Mesothelial cell of epicardium (in vitro differentiated cells): Measurements from ENCODE around the gene S1PR5. TPM values are rescaled to one million over a fixed set of nuclear protein-coding genes. Genes with fewer than 3 reads are reported as not detected.

ENCODE experiments used
- DNase-seq, 2 experiments: peaks; one replicate each; pipeline ENCODE4 v3.0.0; 2021; ENCODE audit warnings: low spot score in 2 of 2; ENCODE audit not compliant: unreplicated experiment in 2 of 2
- H3K27ac Mint-ChIP-seq: 2 replicates; pipeline ENCODE4 v1.8.0; 2021; ENCODE audit warnings: mixed read lengths
- H3K27me3 Mint-ChIP-seq: 2 replicates; pipeline ENCODE4 v1.8.0; 2021; ENCODE audit warnings: low read depth, mixed read lengths
- H3K36me3 Mint-ChIP-seq: 2 replicates; pipeline ENCODE4 v1.8.0; 2021; ENCODE audit warnings: mixed read lengths
- H3K4me1 Mint-ChIP-seq: 2 replicates; pipeline ENCODE4 v1.8.0; 2021; ENCODE audit warnings: mixed read lengths
- H3K4me3 Mint-ChIP-seq: 2 replicates; pipeline ENCODE4 v1.8.0; 2021; ENCODE audit warnings: mild to moderate bottlenecking, moderate library complexity, mixed read lengths
- H3K9me3 Mint-ChIP-seq: 2 replicates; pipeline ENCODE4 v1.8.0; 2021; ENCODE audit warnings: mixed read lengths
- total RNA-seq: library from RNA; stranded (reverse); gene quantifications from 3 replicates; pipeline ENCODE4 v1.2.1, GENCODE V29; 2021
- TF ChIP-seq, protein P1 (sequence below): fragments of 200-600 bp; sonication (generic); IDR thresholded peaks from one replicate; pipeline ENCODE4 v1.5.0; 2021; ENCODE audit warnings: antibody characterized with exemption; ENCODE audit not compliant: unreplicated experiment

The S1PR5 gene
- total RNA-seq, 1 donor from 2014 or later, result 2.4 TPM

DNA sequence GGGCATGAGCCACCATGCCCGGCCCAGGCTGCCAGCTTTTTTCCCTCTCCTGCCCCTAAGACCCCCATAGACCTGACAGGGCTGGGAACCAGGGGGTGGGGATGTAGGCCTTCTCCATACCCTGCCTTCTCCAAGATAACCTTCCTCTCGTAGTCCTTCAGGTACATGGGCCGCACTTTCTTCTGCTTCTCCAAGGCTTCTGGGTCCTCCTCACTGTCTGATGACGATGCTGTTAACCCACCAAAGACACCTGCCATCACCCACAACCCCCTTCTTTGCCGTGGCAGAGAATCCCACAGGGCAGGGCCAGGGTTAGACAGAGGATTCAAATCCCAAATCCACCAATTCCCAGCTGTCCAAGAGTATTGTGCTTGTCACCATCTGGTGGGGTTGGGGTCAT, 45.4 kb upstream of the S1PR5 start:
- no peak overlapping the region for H3K4me3 Mint-ChIP-seq
- H3K27ac Mint-ChIP-seq, result no peak overlapping the region
- no peaks in the 10 kb centered on the region for H3K9me3 Mint-ChIP-seq
- peaks cover 24% of the 10 kb centered on the region for H3K4me1 Mint-ChIP-seq
- no peak for DNase-seq
- H3K27me3 Mint-ChIP-seq, result no peaks in the 10 kb centered on the region
- H3K36me3 Mint-ChIP-seq, result peaks cover 10% of the 10 kb centered on the region
- TF ChIP-seq, protein P1, sequence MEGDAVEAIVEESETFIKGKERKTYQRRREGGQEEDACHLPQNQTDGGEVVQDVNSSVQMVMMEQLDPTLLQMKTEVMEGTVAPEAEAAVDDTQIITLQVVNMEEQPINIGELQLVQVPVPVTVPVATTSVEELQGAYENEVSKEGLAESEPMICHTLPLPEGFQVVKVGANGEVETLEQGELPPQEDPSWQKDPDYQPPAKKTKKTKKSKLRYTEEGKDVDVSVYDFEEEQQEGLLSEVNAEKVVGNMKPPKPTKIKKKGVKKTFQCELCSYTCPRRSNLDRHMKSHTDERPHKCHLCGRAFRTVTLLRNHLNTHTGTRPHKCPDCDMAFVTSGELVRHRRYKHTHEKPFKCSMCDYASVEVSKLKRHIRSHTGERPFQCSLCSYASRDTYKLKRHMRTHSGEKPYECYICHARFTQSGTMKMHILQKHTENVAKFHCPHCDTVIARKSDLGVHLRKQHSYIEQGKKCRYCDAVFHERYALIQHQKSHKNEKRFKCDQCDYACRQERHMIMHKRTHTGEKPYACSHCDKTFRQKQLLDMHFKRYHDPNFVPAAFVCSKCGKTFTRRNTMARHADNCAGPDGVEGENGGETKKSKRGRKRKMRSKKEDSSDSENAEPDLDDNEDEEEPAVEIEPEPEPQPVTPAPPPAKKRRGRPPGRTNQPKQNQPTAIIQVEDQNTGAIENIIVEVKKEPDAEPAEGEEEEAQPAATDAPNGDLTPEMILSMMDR, result no peak

DNA sequence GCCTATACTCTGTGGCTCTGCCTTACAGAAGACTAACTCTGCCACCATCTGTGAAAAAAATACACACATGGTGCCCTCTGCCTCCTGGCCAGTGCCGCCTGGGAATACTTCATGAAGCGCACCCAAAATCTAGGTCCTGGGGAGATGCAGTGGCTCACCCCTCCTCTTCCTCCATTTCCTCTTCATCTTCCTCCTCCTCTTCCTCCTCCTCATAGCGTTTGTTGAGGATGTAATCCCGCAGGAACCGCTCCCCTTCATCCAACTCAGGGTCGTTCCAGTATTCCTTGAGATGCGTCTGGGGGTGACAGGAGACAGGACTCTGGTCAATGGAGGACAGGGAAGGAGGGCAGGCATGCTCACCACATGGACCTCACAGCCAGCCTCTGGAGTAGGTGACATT, 42.9 kb upstream of the S1PR5 start:
- Mint-ChIP-seq H3K27me3 (no peaks in the 10 kb centered on the region), H3K4me1 (peaks cover 7% of the 10 kb centered on the region), H3K36me3 (peaks cover 10% of the 10 kb centered on the region), H3K9me3 (no peaks in the 10 kb centered on the region), H3K4me3 (no peak overlapping the region), H3K27ac (no peak overlapping the region)
- TF ChIP-seq, protein P1, result no peak
- no peak for DNase-seq

DNA sequence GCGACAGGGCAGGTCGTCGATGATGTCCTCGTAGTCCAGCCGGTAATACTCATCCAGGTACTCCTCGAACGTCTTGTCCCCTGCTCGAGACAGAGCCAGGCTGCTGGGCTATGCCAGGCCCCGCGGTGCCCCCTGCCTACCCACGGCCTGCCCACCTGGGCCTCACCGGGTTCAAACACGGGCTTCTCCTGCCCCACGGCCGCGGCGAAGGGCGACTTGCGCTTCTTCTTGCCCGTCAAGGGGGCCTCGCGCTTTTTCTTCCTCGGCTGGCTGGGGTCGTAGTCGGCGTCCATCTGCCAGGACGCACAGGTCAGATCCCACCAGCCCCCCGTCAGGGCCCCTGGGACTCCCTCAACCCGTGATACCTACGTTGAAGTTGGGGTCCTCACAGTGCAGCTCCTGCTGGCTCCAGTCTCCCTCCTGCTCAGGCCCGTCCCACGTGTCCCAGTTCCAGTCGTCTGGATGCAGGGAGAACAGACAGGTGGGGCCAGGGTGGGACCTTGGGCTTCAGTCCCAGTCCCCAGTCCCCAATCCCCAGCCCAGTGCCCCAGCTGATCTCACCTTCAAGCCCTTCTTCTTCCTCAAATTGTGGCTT, 40.5 kb upstream of the S1PR5 start:
- Mint-ChIP-seq H3K27ac (no peak overlapping the region), H3K4me1 (no peaks in the 10 kb centered on the region), H3K4me3 (no peak overlapping the region), H3K36me3 (peaks cover 17% of the 10 kb centered on the region), H3K9me3 (no peaks in the 10 kb centered on the region), H3K27me3 (no peaks in the 10 kb centered on the region)
- TF ChIP-seq, protein P1, result no peak
- DNase-seq, result no peak

DNA sequence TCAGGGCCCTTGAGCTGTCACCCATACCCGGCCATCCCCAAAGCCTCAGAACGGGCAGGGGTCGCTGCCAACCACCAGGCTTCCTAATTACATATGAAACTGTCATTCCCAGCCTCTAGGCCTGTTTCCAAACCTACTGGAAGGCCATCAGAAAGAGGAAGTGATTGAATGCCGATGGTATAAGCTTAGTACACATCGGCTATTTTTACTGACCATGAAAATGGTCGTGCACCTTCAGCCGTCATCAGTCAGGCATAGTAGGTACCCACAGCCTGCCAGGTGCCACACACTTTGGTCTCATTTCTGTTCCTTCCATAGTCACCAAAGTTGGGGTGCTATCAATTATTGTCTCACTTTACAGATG, 38.3 kb upstream of the S1PR5 start:
- H3K4me3 Mint-ChIP-seq, result no peak overlapping the region
- H3K27me3 Mint-ChIP-seq, result no peaks in the 10 kb centered on the region
- no peaks in the 10 kb centered on the region for H3K9me3 Mint-ChIP-seq
- peaks cover 29% of the 10 kb centered on the region for H3K36me3 Mint-ChIP-seq
- TF ChIP-seq, protein P1, result no peak
- no peak overlapping the region for H3K27ac Mint-ChIP-seq
- H3K4me1 Mint-ChIP-seq, result no peaks in the 10 kb centered on the region
- DNase-seq, result no peak

DNA sequence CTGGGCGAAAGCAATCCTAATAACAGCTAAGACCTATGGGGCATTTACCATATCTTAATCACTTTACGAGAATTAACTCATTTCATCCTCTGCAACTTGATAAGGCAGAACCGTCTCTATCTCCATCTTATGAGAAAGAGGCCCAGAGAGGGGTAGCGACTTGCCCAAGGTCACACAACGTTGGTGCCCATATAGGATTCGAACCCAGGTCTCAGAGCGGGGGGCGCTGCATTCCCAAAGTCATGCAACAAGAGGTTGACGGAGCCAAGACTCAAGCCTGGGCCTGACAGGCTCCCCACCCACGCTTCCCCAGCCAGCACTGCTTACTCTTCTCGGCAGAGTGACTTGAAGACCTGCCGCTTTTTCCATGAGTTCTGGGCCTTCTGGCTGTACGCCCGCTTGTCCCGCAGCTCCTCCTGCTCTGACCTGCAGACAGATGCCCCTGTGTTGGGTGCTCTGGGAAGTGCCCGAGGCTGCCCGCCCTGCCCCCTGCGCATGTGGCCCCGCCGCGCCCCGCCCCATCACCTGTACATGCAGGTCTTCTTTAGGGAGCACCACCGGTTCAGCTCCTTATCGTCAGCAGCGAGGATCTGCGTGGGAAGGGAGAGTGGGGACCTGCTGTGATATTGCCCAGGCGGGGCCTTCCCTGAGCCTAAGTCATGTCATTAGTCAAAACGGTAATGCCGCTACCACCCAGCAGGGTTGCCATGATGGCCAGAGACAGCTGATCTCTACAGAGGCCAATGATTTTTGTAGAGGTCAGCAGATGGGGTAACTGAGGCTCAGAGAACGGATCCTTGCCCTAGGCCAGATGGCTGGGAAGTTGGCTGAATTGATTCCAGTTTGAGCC, 37.7 kb upstream of the S1PR5 start:
- DNase-seq, result no peak
- no peaks in the 10 kb centered on the region for H3K9me3 Mint-ChIP-seq
- no peaks in the 10 kb centered on the region for H3K27me3 Mint-ChIP-seq
- H3K4me1 Mint-ChIP-seq, result no peaks in the 10 kb centered on the region
- H3K27ac Mint-ChIP-seq, result no peak overlapping the region
- TF ChIP-seq, protein P1, result no peak
- H3K4me3 Mint-ChIP-seq, result no peak overlapping the region
- peaks cover 33% of the 10 kb centered on the region for H3K36me3 Mint-ChIP-seq
